ENCODE results near the gene NOSTRIN.
"Not testable (repeated sequence)": the region's sequence is repeated elsewhere in the genome, so short reads cannot be mapped to it uniquely, and the experiment has no call there.

The NOSTRIN gene, protein sequence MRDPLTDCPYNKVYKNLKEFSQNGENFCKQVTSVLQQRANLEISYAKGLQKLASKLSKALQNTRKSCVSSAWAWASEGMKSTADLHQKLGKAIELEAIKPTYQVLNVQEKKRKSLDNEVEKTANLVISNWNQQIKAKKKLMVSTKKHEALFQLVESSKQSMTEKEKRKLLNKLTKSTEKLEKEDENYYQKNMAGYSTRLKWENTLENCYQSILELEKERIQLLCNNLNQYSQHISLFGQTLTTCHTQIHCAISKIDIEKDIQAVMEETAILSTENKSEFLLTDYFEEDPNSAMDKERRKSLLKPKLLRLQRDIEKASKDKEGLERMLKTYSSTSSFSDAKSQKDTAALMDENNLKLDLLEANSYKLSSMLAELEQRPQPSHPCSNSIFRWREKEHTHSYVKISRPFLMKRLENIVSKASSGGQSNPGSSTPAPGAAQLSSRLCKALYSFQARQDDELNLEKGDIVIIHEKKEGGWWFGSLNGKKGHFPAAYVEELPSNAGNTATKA

DNA sequence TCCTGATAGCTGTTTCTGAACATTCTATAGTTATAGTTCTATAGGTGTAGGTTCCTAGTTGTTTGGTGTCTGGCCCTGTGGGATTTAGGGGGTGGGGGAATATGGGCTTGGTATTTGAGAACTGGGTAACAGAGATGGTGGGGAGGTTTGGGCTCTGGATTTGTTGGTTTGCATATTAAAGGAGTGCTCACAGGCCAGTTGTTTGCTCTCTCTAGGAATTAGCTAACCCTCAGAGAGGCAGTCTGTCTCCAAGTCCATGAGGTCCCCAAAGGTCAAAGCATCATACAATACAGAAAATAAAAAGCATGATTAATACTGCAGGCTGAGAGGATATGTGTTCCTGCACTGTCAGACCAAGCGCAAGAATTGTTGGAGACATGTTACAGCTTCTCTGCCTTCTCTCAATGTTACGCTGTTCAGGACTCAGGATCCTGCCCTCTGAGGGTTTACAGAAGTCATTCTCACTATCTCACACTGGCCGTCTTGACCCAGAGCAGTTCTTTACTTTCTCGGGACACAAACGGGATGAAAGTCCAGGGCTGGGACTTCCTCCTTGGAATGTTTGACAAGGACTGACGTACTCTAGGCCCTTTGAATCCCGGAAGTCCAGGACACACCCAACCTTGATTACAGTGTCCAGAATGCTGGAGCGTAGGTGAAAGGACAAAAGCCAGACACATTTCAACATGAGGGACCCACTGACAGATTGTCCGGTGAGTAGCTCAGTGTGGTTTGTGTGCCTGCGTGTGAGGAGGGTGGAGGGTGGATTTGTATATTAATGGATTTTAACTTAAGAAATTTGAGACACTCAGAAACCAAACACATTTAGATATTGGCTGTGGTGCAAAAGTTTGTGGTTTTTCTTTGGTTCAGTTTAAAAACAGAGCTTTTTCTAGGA lies at the start of gene NOSTRIN:
Gene NOSTRIN (plus strand): TSS at position 677 of the 898 bp plus-strand sequence. CDS start 10 bp downstream, at position 687.
- no peak for DNase-seq

DNA sequence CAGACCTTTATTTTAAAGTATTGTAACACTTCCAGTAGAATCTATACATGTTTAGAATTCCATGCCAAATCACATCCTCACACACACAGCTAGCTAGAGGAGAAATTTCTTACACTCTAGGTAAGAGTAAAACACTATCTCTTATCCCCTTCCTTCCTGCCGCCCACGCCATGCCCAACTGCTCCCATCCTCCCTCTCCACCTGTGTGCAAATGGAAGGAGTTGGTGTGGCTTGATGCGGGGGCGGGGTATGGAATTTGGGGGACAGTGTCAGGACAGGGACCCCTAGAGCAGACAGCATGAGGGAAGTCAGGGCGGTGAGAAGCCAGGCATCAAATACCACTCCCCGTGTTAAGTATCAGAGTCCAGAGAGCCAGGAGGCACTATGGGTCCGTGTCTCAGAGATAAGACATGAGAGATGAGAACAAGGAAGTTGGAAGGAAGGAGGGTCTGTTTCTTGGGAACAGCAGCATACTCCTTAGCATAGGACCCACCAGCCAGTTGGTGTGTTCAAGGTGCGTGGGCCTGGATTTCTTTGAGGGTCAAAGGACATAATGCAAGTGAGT lies 48.6 kb upstream of the NOSTRIN start:
- DNase-seq, result no peak

GRCh38 chr2:168757223-168757622 lies 45.2 kb upstream of the NOSTRIN start:
- no peak for DNase-seq

GRCh38 chr2:168758970-168759820 lies 43.2 kb upstream of the NOSTRIN start:
- peak; percentile 43 for DNase-seq

DNA sequence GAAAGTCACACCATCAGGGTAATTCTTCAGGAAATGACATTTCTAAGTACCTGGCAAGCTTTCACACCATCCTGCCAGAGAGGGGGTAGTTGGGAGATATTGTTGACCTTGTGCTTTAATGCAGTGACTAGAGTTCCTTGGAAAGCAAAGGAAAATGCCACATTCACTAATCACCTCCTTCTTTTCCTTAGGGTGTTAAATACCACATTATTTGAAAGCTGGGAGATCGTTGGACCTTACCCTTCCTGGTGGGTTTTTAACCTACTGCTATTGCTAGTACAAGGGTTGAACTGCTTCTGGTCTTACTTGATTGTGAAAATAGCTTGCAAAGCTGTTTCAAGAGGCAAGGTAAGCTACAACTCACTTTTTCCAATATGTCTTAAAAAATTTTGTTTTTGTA lies 37.0 kb upstream of the NOSTRIN start:
- no peak for DNase-seq

DNA sequence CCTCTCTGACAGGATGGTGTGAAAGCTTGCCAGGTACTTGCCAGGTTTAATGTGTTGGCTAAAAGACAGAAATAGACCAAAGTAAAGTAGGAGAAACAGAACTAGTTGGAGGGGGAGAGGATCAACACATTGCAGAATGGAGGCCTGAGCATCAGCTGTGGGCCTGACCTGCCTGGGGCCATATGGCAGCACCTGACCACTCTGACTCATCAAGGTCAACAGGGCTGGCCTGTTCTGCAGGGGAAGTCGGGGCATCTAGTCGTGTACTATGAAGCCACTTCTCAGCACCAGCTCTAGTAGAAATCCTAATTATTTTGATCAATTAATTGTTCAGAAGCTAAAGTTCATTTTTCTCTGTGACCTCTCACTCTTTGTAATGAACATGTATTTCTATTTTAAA lies 35.8 kb upstream of the NOSTRIN start:
- DNase-seq, result no peak

DNA sequence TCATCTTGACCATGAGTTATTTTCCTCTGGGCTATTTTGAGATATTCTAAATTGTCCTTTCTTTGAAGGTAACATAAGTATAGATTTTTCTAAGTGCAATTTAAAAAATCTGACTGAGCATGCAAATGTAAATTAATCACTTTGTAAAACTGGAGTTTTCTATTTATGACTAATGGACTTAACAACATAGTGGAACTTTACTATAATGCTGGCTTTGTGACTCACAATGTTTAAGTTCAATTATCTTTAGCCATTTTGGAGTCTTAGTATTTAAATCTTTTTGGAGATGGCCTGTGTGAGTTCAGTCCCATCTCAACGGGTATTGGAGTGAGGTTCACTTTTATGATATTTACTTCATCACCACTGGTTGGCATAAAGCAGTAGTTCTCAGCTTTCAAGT lies 35.2 kb upstream of the NOSTRIN start:
- DNase-seq, result no peak

DNA sequence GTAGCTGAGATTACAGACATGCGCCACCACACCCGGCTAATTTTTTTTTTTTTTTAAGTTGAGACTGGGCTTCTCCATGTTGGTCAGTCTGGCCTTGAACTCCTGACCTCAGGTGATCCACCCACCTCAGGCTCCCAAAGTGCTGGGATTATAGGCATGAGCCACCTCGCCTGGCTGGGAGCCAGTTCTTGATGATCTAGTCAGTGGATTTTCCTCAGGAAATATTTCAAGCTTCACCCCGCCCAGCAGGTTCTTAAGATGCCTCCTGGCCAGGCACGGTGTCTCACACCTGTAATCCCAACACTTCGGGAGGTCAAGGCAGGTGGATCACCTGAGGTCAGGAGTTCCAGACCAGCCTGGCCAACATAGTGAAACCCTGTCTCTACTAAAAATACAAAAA lies 34.1 kb upstream of the NOSTRIN start:
- DNase-seq, result not testable (repeated sequence)

- DNase-seq, result no peak
Measured at GRCh38 chr2:168770796-168771195, 31.6 kb upstream of the NOSTRIN start.

- no peak for DNase-seq
Measured at GRCh38 chr2:168772704-168773103, 29.7 kb upstream of the NOSTRIN start.

DNA sequence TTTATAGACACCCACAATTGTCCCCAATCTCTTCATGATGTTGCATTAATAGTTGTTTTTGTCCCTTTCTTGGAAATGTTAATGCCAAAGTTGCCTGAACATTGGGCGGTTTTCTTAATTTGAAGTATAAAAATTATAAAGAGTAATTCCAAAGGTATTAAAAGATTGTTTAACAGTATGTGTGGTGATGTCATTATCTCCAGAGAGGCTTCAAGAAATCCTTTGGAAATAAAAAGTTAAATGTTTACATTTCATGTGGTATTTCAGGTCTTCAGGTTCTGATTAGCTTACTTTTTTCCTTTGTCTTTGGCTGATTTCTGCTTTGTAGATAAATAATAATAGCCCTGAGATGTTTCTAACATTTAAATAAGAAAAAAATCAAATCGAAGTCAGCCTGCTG lies 29.3 kb upstream of the NOSTRIN start:
- DNase-seq, result no peak

- DNase-seq, result no peak
Measured at GRCh38 chr2:168773719-168774521, 28.5 kb upstream of the NOSTRIN start.

DNA sequence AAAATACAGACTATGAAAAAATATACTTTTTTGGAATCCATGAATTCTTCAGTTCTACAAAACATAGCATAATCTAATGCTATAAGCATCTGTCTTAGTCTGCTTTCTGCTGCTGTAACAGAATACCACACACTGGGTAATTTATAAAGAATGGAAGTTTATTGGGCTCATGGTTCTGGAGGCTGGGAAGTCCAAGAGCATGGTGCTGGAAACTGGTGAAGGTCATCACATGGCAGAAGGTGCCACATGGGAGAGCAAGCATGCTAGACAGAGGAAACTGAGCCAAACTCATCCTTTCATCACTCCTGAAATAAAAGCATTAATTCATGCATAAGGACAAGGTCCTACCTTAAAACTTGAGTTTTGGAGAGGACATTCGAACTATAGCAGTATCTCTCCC lies 26.6 kb upstream of the NOSTRIN start:
- DNase-seq, result no peak

GRCh38 chr2:168780669-168781071 lies 21.8 kb upstream of the NOSTRIN start:
- DNase-seq, result no peak

- no peak for DNase-seq
Measured at GRCh38 chr2:168781191-168781817, 21.1 kb upstream of the NOSTRIN start.

- DNase-seq, result no peak
Measured at GRCh38 chr2:168782271-168782670, 20.2 kb upstream of the NOSTRIN start.

- DNase-seq, result no peak
Measured at GRCh38 chr2:168784993-168785392, 17.4 kb upstream of the NOSTRIN start.

GRCh38 chr2:168787098-168787781 lies 15.2 kb upstream of the NOSTRIN start:
- DNase-seq, result no peak

- no peak for DNase-seq
Measured at GRCh38 chr2:168787782-168788376, 14.6 kb upstream of the NOSTRIN start.

DNA sequence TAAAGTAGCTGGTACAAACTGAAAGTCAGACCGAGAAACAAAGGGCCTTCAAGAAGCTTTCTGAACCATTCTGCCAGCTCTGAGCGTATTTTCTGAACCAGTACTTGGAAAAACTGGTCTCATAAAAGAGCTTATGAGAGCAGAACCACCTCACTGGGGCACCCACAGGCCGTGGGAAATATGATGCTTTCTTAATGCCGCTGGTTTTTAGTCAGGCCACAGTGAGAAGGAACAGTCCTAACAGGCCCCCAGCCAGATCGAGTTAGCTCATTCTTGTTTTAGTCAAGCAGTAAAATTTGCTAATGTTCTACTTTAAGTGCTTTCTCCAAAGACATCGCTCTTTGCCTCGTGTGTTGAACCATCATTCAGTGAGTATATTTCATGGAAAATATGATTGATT lies 12.7 kb upstream of the NOSTRIN start:
- no peak for DNase-seq
